HepG2 (cell line): Measurements from ENCODE around the gene HOXC4.

Experiments
- ELF1 ChIP-seq: sonication (generic); formaldehyde crosslinking; IDR thresholded peaks from 2 replicates; pipeline ENCODE4 v1.4.0; 2020; ENCODE audit warnings: missing genetic modification reagents
- PATZ1 ChIP-seq: sonication (generic); formaldehyde crosslinking; IDR thresholded peaks from 2 replicates; pipeline ENCODE4 v1.4.0; 2020; ENCODE audit warnings: missing genetic modification reagents
- THAP7 ChIP-seq: sonication (generic); formaldehyde crosslinking; IDR thresholded peaks from 2 replicates; pipeline ENCODE4 v1.8.1; 2023; ENCODE audit warnings: mild to moderate bottlenecking, missing genetic modification reagents
- YY1 ChIP-seq: IDR thresholded peaks from 2 replicates; pipeline ENCODE4 v1.6.1; 2011; ENCODE audit warnings: low read length, low read depth, moderate library complexity, mild to moderate bottlenecking; ENCODE audit not compliant: insufficient read depth, insufficient replicate concordance
- ZNF446 ChIP-seq: sonication (generic); formaldehyde crosslinking; IDR thresholded peaks from 2 replicates; pipeline ENCODE4 v1.5.0; 2020; ENCODE audit warnings: mild to moderate bottlenecking, missing genetic modification reagents
- TF ChIP-seq, protein P1 (sequence below): sonication (generic); formaldehyde crosslinking; IDR thresholded peaks from 2 replicates; pipeline ENCODE4 v1.5.0; 2020; ENCODE audit warnings: mild to moderate bottlenecking, missing genetic modification reagents, moderate library complexity

- TF ChIP-seq, protein P1, sequence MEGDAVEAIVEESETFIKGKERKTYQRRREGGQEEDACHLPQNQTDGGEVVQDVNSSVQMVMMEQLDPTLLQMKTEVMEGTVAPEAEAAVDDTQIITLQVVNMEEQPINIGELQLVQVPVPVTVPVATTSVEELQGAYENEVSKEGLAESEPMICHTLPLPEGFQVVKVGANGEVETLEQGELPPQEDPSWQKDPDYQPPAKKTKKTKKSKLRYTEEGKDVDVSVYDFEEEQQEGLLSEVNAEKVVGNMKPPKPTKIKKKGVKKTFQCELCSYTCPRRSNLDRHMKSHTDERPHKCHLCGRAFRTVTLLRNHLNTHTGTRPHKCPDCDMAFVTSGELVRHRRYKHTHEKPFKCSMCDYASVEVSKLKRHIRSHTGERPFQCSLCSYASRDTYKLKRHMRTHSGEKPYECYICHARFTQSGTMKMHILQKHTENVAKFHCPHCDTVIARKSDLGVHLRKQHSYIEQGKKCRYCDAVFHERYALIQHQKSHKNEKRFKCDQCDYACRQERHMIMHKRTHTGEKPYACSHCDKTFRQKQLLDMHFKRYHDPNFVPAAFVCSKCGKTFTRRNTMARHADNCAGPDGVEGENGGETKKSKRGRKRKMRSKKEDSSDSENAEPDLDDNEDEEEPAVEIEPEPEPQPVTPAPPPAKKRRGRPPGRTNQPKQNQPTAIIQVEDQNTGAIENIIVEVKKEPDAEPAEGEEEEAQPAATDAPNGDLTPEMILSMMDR (CRISPR knock-in tag), result no peak
- TF ChIP-seq THAP7 (CRISPR knock-in tag), result no peak
- TF ChIP-seq ZNF446 (CRISPR knock-in tag), result no peak
- no peak for TF ChIP-seq PATZ1 (CRISPR knock-in tag)
- TF ChIP-seq YY1, result no peak
- no peak for TF ChIP-seq ELF1
Measured at GRCh38 chr12:54030889-54031471, 22.7 kb upstream of the HOXC4 start.
